ENCODE results near the gene ADCY6.
"Not testable (repeated sequence)": the region's sequence is repeated elsewhere in the genome, so short reads cannot be mapped to it uniquely, and the experiment has no call there.

The ADCY6 gene

DNA sequence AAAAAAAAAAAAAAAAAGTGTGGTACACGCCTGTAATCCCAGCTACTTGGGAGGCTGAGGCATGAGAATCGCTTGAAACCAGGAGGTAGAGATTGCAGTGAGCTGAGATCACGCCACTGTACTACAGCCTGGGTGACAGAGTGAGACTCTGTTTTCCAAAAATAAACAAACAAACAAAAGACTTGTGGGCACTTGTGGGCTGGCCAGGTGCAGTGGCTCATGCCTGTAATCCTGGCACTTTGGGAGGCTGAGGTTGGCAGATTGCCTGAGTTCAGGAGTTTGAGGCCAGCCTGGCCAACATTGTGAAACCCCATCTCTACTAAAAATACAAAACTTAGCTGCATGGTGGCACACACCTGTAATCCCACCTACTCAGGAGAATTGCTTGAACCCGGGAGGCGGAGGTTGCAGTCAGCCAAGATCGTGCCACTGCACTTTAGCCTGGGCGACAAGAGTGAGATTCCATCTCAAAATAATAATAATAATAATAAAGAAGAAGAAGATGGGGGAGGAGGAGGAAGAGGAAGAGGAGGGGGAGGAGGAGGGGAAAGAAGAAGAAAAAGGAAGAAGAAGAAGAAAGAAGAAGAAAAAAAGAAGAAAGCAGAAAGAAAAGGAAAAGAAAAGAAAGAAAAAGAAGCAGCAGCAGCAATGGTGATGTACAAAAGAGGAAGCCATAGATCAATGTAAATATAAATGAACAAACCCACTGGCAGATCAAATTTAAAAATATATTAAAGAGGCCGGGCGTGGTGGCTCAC is 44.5 kb downstream of the ADCY6 start:
- no peak for DNase-seq

- DNase-seq: no peak
Observed at GRCh38 chr12:48739618-48740269, 49.1 kb downstream of the ADCY6 start.

- DNase-seq: no peak
Observed at GRCh38 chr12:48736456-48736855, 52.4 kb downstream of the ADCY6 start.

DNA sequence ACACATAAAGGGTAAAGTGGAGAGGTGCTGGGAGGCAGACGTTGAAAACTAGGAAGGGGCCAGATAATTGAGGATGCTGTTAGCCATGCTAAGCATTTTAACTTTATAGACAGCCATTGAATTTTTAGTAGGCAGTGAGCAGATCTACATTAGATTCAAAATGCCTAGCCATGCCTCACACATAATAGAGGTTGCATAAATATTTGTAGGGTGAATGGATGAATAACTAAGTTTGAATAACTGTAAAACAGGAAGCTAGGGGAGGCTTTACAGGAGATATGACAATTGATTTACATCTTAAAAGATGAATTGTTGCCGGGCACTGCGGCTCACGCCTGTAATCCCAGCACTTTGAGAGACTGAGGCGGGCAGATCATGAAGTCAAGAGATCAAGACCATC is 60.1 kb downstream of the ADCY6 start:
- no peak for DNase-seq

- not testable (repeated sequence) for DNase-seq
Observed at GRCh38 chr12:48720737-48721136, 68.2 kb downstream of the ADCY6 start.

DNA sequence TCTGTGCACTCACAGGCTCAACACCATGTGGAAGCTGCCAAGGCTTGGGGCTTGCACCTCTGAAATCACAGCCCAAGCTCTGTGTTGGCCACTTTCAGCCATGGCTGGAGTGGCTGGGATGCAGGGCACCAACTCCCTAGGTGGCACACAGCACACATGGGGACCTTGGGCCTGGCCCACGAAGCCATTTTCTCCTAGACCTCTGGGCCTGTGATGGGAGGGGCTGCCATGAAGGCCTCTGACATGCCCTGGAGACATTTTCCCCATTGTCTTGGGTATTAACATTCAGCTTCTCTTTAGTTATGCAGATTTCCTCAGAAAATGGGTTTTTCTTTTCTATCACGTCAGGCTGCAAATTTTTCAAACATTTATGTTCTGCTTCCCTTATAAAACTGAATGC is 68.7 kb downstream of the ADCY6 start:
- DNase-seq: not testable (repeated sequence)

DNA sequence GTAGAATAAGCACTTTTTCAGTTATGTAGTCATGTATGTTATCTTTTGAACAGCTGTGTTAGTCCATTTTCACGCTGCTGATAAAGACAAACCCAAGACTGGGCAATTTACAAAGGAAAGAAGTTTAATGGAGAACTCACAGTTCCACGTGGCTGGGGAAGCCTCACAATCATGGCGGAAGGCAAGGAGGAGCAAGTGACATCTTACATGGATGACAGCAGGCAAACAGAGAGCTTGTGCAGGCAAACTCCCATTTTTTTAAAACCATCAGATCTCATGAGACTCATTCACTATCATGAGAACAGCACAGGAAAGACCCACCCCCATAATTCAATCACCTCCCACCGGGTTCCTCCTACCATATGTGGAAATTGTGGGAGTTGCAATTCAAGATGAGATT is 69.9 kb downstream of the ADCY6 start:
- DNase-seq: not testable (repeated sequence)

GRCh38 chr12:48717252-48717695 is 71.6 kb downstream of the ADCY6 start:
- no peak for DNase-seq

GRCh38 chr12:48716493-48717251 is 72.2 kb downstream of the ADCY6 start, which contains the start of gene CCNT1:
CCNT1 (minus strand) TSS chr12:48716707; CDS start chr12:48716675, 32 bp downstream.
- DNase-seq: peak; percentile 99
